ENCODE results near the gene TAS2R1. TPM values are rescaled to one million over a fixed set of nuclear protein-coding genes. Genes with fewer than 3 reads are reported as not detected.

TAS2R1 gene
- polyA plus RNA-seq, 1 donor (not counting 4 experiments of a cell fraction or from before 2014, with no cell fraction given): not detected

DNA sequence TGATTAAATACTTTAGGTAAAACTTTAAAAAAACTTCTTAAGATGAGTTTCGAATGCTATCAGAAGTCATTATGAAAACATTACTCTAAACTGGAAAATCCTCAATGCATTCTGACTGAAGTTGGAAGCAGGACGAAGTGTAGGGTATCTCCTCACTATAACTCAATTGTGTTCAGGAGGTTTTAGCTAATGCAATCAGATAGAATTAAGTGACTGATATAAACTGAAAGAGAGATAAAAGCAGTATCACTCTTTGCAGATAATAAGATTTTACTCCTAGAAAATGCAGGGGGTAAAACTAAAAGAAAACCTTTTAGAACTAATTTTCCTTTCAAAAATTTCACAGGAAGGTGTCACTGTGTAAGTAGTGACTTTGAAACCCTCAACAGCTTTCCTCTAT is 22.1 kb downstream of the TAS2R1 start:
- Histone ChIP-seq H3K9me3 (ENCODE audit: control insufficient read depth, low read depth, low read length) (no peaks in the 10 kb centered on the region), H3K79me2 (ENCODE audit: control insufficient read depth, insufficient read depth, low read length) (no peaks in the 10 kb centered on the region), H3K9ac (ENCODE audit: control insufficient read depth, extremely low read depth, insufficient read depth, low read length) (no peak overlapping the region), H3K4me1 (ENCODE audit: control insufficient read depth, extremely low read depth, insufficient read depth, low read length) (no peaks in the 10 kb centered on the region), H3K27ac (ENCODE audit: control insufficient read depth, insufficient read depth, low read length) (no peak overlapping the region), H3K4me2 (ENCODE audit: control insufficient read depth, extremely low read depth, insufficient read depth, low read depth, low read length) (no peak overlapping the region), H3K36me3 (ENCODE audit: control insufficient read depth in 2 of 2, extremely low read depth in 1 of 2, insufficient read depth in 2 of 2, low read length in 2 of 2) (no peaks in the 10 kb centered on the region), H3K4me3 (ENCODE audit: control insufficient read depth in 2 of 3, extremely low read depth in 1 of 3, insufficient read depth in 2 of 3, low read depth in 1 of 3, low read length in 3 of 3) (no peak overlapping the region), H4K20me1 (ENCODE audit: control insufficient read depth, extremely low read depth, insufficient read depth, low read length) (no peaks in the 10 kb centered on the region), H3K27me3 (ENCODE audit: control insufficient read depth, extremely low read depth, insufficient read depth, low read length) (no peaks in the 10 kb centered on the region), H3K9me1 (ENCODE audit: control insufficient read depth, extremely low read depth, insufficient read depth, low read length) (no peaks in the 10 kb centered on the region), H2AFZ (ENCODE audit: control insufficient read depth, low read length) (no peak overlapping the region)
- no peak for DNase-seq (ENCODE audit: low read depth, low spot score)
- TF ChIP-seq, protein P1, sequence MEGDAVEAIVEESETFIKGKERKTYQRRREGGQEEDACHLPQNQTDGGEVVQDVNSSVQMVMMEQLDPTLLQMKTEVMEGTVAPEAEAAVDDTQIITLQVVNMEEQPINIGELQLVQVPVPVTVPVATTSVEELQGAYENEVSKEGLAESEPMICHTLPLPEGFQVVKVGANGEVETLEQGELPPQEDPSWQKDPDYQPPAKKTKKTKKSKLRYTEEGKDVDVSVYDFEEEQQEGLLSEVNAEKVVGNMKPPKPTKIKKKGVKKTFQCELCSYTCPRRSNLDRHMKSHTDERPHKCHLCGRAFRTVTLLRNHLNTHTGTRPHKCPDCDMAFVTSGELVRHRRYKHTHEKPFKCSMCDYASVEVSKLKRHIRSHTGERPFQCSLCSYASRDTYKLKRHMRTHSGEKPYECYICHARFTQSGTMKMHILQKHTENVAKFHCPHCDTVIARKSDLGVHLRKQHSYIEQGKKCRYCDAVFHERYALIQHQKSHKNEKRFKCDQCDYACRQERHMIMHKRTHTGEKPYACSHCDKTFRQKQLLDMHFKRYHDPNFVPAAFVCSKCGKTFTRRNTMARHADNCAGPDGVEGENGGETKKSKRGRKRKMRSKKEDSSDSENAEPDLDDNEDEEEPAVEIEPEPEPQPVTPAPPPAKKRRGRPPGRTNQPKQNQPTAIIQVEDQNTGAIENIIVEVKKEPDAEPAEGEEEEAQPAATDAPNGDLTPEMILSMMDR (optimal IDR thresholded peaks at IDR 0.05 in 1 of 3, IDR thresholded peaks at IDR 0.05 in 1 of 3, conservative IDR thresholded peaks at IDR 0.05 in 1 of 3; ENCODE audit: extremely low read depth in 1 of 3, insufficient read depth in 2 of 3, low read length in 3 of 3): no peak
- no peak for TF ChIP-seq EZH2 (IDR thresholded peaks at IDR 0.05; ENCODE audit: low read length)
- dilution Hi-C loops (cut with MboI; ENCODE audit: extremely low pct_ligation_motif_present, low sequenced_read_pairs): no loop called here
- no peak for FAIRE-seq

DNA sequence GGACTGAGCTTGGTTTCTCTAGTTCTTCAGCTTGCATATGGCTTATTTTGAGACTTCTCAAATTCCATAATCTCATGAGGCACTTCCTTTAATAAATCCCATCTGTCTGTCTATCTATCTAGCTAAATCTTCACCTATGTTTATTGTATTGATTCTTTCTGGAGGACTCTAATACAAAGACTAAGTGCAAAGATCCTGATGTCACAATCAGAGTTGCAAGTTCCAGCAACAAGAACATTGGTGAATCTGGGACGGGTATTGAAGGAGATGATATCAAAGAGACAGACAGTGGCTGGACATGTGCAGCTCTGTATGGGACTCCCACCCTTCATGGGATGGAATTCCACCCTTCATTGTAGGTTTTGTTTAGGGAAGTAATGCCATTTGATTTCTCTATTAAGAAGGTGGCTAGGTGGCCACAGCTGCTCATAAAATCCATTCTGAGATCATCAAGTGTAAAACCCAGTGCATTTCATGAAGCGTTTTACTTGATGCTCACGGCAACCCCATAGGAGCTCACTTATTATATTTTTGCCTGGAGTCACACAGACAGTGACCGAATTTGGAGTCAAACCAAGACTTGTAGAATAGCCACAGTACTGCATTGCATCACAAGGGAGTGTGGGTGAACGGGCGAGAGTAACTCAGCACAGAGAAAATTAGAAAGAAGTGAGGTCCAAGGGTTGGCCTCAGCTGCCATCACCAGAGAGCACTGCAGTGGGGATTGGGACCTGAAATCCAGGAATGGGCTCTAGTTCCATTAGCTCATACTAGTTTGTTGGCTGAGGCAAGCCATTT is 24.9 kb downstream of the TAS2R1 start:
- Histone ChIP-seq H3K4me1 (ENCODE audit: control insufficient read depth, extremely low read depth, insufficient read depth, low read length) (no peaks in the 10 kb centered on the region), H3K9ac (ENCODE audit: control insufficient read depth, extremely low read depth, insufficient read depth, low read length) (no peak overlapping the region), H3K9me3 (ENCODE audit: control insufficient read depth, low read depth, low read length) (no peaks in the 10 kb centered on the region), H2AFZ (ENCODE audit: control insufficient read depth, low read length) (no peak overlapping the region), H3K4me3 (ENCODE audit: control insufficient read depth in 2 of 3, extremely low read depth in 1 of 3, insufficient read depth in 2 of 3, low read depth in 1 of 3, low read length in 3 of 3) (no peak overlapping the region), H3K79me2 (ENCODE audit: control insufficient read depth, insufficient read depth, low read length) (no peaks in the 10 kb centered on the region), H3K36me3 (ENCODE audit: control insufficient read depth in 2 of 2, extremely low read depth in 1 of 2, insufficient read depth in 2 of 2, low read length in 2 of 2) (no peaks in the 10 kb centered on the region), H3K27me3 (ENCODE audit: control insufficient read depth, extremely low read depth, insufficient read depth, low read length) (no peaks in the 10 kb centered on the region), H3K27ac (ENCODE audit: control insufficient read depth, insufficient read depth, low read length) (no peak overlapping the region), H4K20me1 (ENCODE audit: control insufficient read depth, extremely low read depth, insufficient read depth, low read length) (no peaks in the 10 kb centered on the region), H3K9me1 (ENCODE audit: control insufficient read depth, extremely low read depth, insufficient read depth, low read length) (no peaks in the 10 kb centered on the region), H3K4me2 (ENCODE audit: control insufficient read depth, extremely low read depth, insufficient read depth, low read depth, low read length) (no peak overlapping the region)
- no peak for DNase-seq (ENCODE audit: low read depth, low spot score)
- no peak for FAIRE-seq
- dilution Hi-C loops (cut with MboI; ENCODE audit: extremely low pct_ligation_motif_present, low sequenced_read_pairs): no loop called here
- TF ChIP-seq EZH2 (IDR thresholded peaks at IDR 0.05; ENCODE audit: low read length): no peak
- TF ChIP-seq, protein P1 (optimal IDR thresholded peaks at IDR 0.05 in 1 of 3, IDR thresholded peaks at IDR 0.05 in 1 of 3, conservative IDR thresholded peaks at IDR 0.05 in 1 of 3; ENCODE audit: extremely low read depth in 1 of 3, insufficient read depth in 2 of 3, low read length in 3 of 3): no peak
